Aorta (tissue), 5 donors: ENCODE measurements around the gene ACTN1. TPM values are rescaled to one million over a fixed set of nuclear protein-coding genes. Genes with fewer than 3 reads are reported as not detected.

Experiments
- ATAC-seq: fragments of 200-7000 bp; cut with Tn5 transposase; one replicate; pipeline ENCODE4 v1.9.1; 2022; ENCODE audit warnings: moderate library complexity; ENCODE audit not compliant: low FRiP score
- DNase-seq, 2 donors: peaks; one replicate each; pipeline ENCODE4 v3.0.0-alpha.2; 2020
- H3K27ac ChIP-seq, 2 donors: one replicate each; pipeline ENCODE4 v1.5.1; 2013; ENCODE audit warnings: low read length in 2 of 2, mild to moderate bottlenecking in 2 of 2, moderate library complexity in 2 of 2, control low read depth in 1 of 2, inconsistent platforms in 1 of 2, low read depth in 1 of 2
- H3K27me3 ChIP-seq, 2 donors: one replicate each; pipeline ENCODE4 v1.6.1; 2013; ENCODE audit warnings: control low read depth in 1 of 2, low read length in 1 of 2, mild to moderate bottlenecking in 1 of 2, moderate library complexity in 1 of 2; ENCODE audit not compliant: insufficient read depth in 2 of 2, control insufficient read depth in 1 of 2
- H3K36me3 ChIP-seq, 2 donors: one replicate each; pipeline ENCODE4 v1.6.1; 2013; ENCODE audit warnings: control low read depth in 1 of 2, low read length in 1 of 2, mild to moderate bottlenecking in 1 of 2; ENCODE audit not compliant: insufficient read depth in 2 of 2, control insufficient read depth in 1 of 2
- H3K4me1 ChIP-seq, 2 donors: one replicate each; pipeline ENCODE4 v1.6.1; 2013; ENCODE audit warnings: low read length in 2 of 2, control low read depth in 1 of 2, mild to moderate bottlenecking in 1 of 2, moderate library complexity in 1 of 2; ENCODE audit not compliant: insufficient read depth in 2 of 2, control insufficient read depth in 1 of 2
- H3K4me3 ChIP-seq, 2 donors: one replicate each; pipeline ENCODE4 v1.5.1; 2013; ENCODE audit warnings: low read length in 2 of 2, control low read depth in 1 of 2, mild to moderate bottlenecking in 1 of 2
- H3K9me3 ChIP-seq: one replicate; pipeline ENCODE4 v1.6.1; 2013; ENCODE audit warnings: mild to moderate bottlenecking, low read length; ENCODE audit not compliant: control insufficient read depth
- WGBS, 2 donors: extraction: QIAGEN DNeasy Blood & Tissue Kit; methylation state at CpG; one replicate each; pipeline ENCODE4 v1.1.7; 2013; 5-methylcytosine and 5-hydroxymethylcytosine counted together
- intact Hi-C, 2 donors: fragments of 100-400 bp; cut with DNase I; formaldehyde crosslinking; loops; one replicate each; pipeline versions ENCODE4 v1.14.2 to v1.15.0; 2022
- polyA plus RNA-seq, 2 donors: library from polyadenylated mRNA; stranded (reverse); fragments of 200-250 nt; gene quantifications; one replicate each; pipeline ENCODE4 v1.2.3, GENCODE V29; 2013
- total RNA-seq, 2 donors: library from RNA; stranded (reverse); fragmentation: NEBNext Ultra II Directional; extraction: Animal tissue kit (Norgen Biotek cat#: 25700); gene quantifications; one replicate each; pipeline ENCODE4 v1.2.1, GENCODE V29; 2021
- donor health status: healthy with polysubstance abuse.
- donor health status: Bipolar disorder and iron deficiency.
- donor health status: DM: no; HTN: no; CAD: no.
- donor health status: DM: no; HTN: no; CAD: no.
- donor health status: DM: yes; HTN: yes; CAD: no.

ACTN1 gene
- total and polyA plus RNA-seq, 4 donors, result 82.0 to 1,590 (median 631) TPM

GRCh38 chr14:68936476-68936875 lies 42.6 kb downstream of the ACTN1 start:
- ATAC-seq (no peak), DNase-seq (peak in 1 of 2 donors; percentile 52)
- intact Hi-C loops, result no loop called here
- H3K9me3 ChIP-seq, result no peaks in the 10 kb centered on the region
- H3K4me1 ChIP-seq, result peaks cover 4 to 7% of the 10 kb centered on the region in 2 donors
- H3K27me3 ChIP-seq, result no peaks in the 10 kb centered on the region
- peak overlapping the region; percentile 59 to 94 for H3K27ac ChIP-seq
- peaks cover 0 to 2% of the 10 kb centered on the region in 2 donors for H3K36me3 ChIP-seq
- WGBS, 2 donors, result 2 to 7% methylated on average over 8 of the region's 8 CpGs
- H3K4me3 ChIP-seq, result no peak overlapping the region

GRCh38 chr14:68935761-68936214 lies 43.3 kb downstream of the ACTN1 start:
- peak in 1 of 2 donors; percentile 54 for DNase-seq
- Histone ChIP-seq H3K4me1 (peaks cover 4 to 9% of the 10 kb centered on the region in 2 donors), H3K4me3 (no peak overlapping the region), H3K9me3 (no peaks in the 10 kb centered on the region), H3K27ac (peak overlapping the region; percentile 59 to 94), H3K27me3 (no peaks in the 10 kb centered on the region), H3K36me3 (peaks cover 0 to 2% of the 10 kb centered on the region in 2 donors)
- ATAC-seq, result peak; percentile 47
- WGBS, 2 donors, result 1 to 10% methylated on average over 6 of the region's 6 CpGs
- intact Hi-C loops, result no loop called here

- no peaks in the 10 kb centered on the region for H3K27me3 ChIP-seq
- intact Hi-C loops, result no loop called here
- no peak for DNase-seq
- H3K4me3 ChIP-seq, result no peak overlapping the region
- ATAC-seq, result no peak
- H3K9me3 ChIP-seq, result no peaks in the 10 kb centered on the region
- peaks cover 4 to 12% of the 10 kb centered on the region in 2 donors for H3K4me1 ChIP-seq
- H3K27ac ChIP-seq, result peak overlapping the region in 1 of 2 donors; percentile 9
- peaks cover 0 to 2% of the 10 kb centered on the region in 2 donors for H3K36me3 ChIP-seq
- WGBS, 2 donors, result 56 to 62% methylated on average over 9 of the region's 9 CpGs
Observed at GRCh38 chr14:68934066-68934465, 45.0 kb downstream of the ACTN1 start.

DNA sequence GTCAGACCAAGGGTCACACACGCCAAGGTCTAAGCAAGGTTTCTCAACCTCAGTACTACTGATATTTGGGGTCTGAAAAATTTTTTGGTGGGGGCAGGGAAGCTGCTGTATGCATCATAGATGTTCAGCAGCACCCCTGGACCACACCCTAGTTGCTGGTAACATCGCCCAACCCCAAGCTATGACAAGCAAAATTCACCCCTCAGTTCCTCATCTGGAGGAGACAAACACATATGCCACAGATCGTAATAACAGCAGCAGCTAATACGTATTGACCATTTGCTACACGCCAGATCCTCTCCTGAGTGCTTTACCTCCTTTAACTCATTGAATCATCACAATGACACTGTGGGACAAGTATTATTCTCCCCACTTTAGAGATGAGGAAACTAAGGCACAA lies 46.4 kb downstream of the ACTN1 start:
- Histone ChIP-seq H3K36me3 (peaks cover 0 to 2% of the 10 kb centered on the region in 2 donors), H3K4me3 (no peak overlapping the region), H3K27me3 (no peaks in the 10 kb centered on the region), H3K27ac (peak overlapping the region in 1 of 2 donors; percentile 69), H3K4me1 (peaks cover 4 to 7% of the 10 kb centered on the region in 2 donors), H3K9me3 (no peaks in the 10 kb centered on the region)
- DNase-seq (no peak), ATAC-seq (no peak)
- intact Hi-C loops, result no loop called here
- 66 to 72% methylated on average over 5 of the region's 5 CpGs for WGBS, 2 donors

- WGBS, 2 donors, result 10 to 14% methylated on average over 4 of the region's 4 CpGs
- H3K27ac ChIP-seq, result peak overlapping the region in 1 of 2 donors; percentile 89
- ATAC-seq, result no peak
- no peak overlapping the region for H3K4me3 ChIP-seq
- peaks cover 0 to 2% of the 10 kb centered on the region in 2 donors for H3K36me3 ChIP-seq
- intact Hi-C loops, result no loop called here
- no peaks in the 10 kb centered on the region for H3K27me3 ChIP-seq
- DNase-seq, result no peak
- no peaks in the 10 kb centered on the region for H3K9me3 ChIP-seq
- H3K4me1 ChIP-seq, result peaks cover 4 to 5% of the 10 kb centered on the region in 2 donors
Observed at GRCh38 chr14:68932231-68932630, 46.9 kb downstream of the ACTN1 start.

DNA sequence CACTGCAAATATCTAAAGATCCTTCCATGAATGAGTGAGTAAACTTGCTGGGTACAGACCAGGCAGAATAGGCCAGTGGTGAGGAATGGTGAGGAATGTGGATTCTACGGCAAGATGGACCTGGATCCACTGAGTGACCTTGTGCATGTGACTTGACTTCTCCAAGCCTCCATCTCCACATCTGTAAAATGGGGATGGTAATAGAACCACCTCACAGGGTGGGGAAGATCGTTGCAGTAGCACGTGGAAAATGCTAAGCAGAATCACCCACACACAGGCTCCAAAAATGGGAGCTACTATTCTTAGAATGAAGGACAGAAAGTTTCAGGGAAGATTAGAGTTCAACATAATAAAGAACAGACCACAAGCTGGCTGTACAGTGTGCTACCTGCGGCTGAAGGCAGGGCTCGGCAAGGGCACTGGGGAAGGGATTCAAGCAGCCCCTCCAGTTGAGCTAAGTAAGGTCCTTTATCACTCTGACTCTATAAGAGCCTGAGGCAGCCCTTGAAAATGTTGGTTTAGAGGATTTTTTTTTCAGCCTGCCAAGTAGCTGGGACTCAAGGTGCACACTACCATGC lies 47.5 kb downstream of the ACTN1 start:
- Histone ChIP-seq H3K9me3 (no peaks in the 10 kb centered on the region), H3K27me3 (no peaks in the 10 kb centered on the region), H3K27ac (peak overlapping the region in 1 of 2 donors; percentile 89), H3K4me3 (no peak overlapping the region), H3K36me3 (peaks cover 0 to 2% of the 10 kb centered on the region in 2 donors), H3K4me1 (peaks cover 4 to 5% of the 10 kb centered on the region in 2 donors)
- ATAC-seq (no peak), DNase-seq (no peak)
- 16 to 17% methylated on average over 5 of the region's 5 CpGs for WGBS, 2 donors
- intact Hi-C loops, result no loop called here

DNA sequence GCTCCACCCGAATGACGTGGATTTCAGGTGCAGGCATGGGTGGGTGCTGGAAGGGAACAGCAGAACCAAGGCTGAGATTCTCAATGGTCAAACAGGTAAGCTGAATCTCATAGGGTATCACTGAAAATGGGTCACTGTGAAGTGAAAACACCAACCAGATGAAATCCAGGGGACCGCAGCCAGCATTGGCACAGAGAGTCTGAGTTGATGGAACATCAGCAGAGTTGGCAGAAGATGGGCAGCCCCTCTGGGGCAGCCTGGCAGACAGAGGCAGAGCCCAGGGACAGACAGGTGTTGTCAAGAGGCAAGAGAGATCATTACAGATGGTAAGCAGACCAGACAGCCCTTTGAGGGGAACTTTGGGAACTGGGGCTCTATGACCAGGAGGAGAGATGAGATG lies 48.0 kb downstream of the ACTN1 start:
- H3K27ac ChIP-seq, result peak overlapping the region; percentile 2 to 89
- ATAC-seq, result no peak
- intact Hi-C loops, result no loop called here
- H3K27me3 ChIP-seq, result no peaks in the 10 kb centered on the region
- 15 to 28% methylated on average over 3 of the region's 3 CpGs for WGBS, 2 donors
- no peaks in the 10 kb centered on the region for H3K9me3 ChIP-seq
- peaks cover 0 to 2% of the 10 kb centered on the region in 2 donors for H3K36me3 ChIP-seq
- no peak for DNase-seq
- H3K4me3 ChIP-seq, result no peak overlapping the region
- H3K4me1 ChIP-seq, result peaks cover 4 to 5% of the 10 kb centered on the region in 2 donors

DNA sequence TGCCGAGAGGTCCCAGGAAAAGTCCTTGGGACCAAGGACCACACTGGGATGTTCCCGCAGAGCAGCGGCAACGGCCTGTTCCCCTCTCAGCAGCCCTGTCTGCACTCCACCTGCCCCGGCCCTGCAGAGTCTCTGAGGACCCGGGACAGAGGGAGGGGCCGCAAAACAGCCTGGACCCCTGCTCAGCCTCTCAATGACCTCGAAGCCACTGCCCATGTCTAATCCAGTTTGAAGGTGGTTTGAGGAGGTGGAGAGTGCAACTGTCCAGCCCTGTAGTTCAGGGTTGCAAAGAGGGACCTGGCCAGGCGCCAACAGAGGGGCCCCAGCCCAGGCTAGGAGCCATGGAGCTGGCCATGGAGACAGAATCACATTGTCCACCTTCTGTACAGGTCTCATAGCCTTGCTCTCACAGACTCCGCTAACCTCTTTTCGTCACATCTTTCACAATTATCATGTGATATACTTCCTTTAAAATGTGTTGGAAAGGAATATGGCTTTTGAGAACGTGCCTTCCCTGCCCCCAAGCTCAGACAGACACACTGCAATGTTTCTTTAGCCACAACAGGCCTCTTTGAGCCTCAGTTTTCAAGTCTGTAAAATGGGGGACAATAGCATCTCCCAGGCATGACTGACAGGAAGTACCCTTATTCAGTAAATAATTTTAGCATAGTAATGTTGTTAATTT lies 49.3 kb downstream of the ACTN1 start:
- intact Hi-C loops, result loop anchor here in 1 of 2 donors (5.0 kb wide), 1 partner anchor 38 kb away; no protein-coding TSS in a partner anchor
- H3K4me1 ChIP-seq, result peaks cover 0 to 5% of the 10 kb centered on the region in 2 donors
- no peak overlapping the region for H3K4me3 ChIP-seq
- H3K36me3 ChIP-seq, result peaks cover 2% of the 10 kb centered on the region in 2 donors
- DNase-seq (no peak), ATAC-seq (no peak)
- H3K27ac ChIP-seq, result peak overlapping the region; percentile 2 to 70
- WGBS, 2 donors, result 49 to 51% methylated on average over 12 of the region's 12 CpGs
- no peaks in the 10 kb centered on the region for H3K9me3 ChIP-seq
- H3K27me3 ChIP-seq, result no peaks in the 10 kb centered on the region
